NCI-H2196 treated with DMSO at 0.1 percent for 48 hours (cell line): ENCODE data around the gene ATP4A.

ENCODE experiments used
- DNase-seq: peaks from one replicate; lab custom pipeline; 2025; ENCODE audit not compliant: unreplicated experiment; lab: John Stamatoyannopoulos, UW

The ATP4A gene

DNA sequence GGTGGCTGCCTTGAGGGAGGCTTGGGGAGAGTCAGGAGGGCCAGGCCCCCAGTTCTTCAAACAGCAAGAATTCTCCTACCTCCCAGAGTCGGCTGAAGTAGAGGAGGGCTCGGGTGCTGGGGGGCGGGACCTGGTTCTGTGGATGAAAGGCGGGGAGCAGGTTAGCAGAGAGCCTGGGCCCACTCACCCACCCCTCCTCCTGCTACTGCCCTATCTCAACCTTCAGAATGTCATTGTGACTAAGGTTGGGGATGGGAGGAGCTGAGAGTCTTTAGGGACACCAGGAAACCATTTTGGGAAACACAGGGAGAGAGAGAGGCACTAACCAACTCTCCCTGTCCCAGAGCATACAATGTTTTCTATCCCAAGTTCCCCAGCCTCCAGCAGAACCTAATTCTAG, 60.7 kb downstream of the ATP4A start:
- DNase-seq = no peak

DNA sequence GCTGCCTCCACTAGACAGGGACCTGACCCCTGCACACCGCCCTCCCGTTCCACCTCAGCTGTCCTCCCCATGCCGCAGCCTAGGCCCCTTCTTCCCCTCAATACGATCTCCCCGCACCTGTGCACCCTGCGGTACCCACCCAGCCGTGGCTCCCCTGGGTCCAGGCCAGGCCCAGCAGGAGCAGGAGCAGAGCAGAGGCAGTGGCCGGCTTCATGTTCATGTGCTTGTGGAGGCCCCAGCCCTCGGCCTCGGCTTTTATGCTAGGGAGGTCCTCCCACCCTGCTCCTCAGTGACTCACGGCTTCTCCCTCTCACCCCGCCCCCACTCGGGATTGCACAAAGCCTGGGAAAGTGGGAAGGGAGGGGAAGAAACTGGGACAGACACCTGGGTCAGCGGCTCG, 61.8 kb downstream of the ATP4A start:
- no peak for DNase-seq

DNA sequence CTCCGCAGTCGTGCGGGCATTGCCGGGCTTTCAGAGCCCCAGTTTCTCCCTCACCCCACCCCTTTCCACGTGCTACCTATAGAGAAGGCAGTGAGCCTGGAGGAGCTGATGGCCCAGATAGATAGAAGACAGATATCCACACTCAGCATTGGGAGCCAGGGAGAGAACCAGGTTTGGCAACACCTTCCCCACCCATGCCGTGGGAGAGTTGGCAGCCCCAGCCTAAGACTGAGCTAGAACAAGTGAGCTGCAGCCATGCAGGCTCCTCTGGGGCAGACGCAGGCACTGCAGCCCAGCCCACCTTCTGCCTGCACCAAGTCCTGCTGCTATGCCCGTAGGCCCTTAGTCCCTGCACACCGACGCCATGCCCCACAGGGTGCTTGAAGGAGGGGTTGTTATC, 62.8 kb downstream of the ATP4A start:
- DNase-seq = no peak
